ENCODE measurements around the gene SUDS3. TPM values are rescaled to one million over a fixed set of nuclear protein-coding genes. Genes with fewer than 3 reads are reported as not detected.

SUDS3 gene
- total RNA-seq, 1 experiment from 2014 or later = 42.8 TPM

GRCh38 chr12:118377884-118378470 lies 1.6 kb downstream of the SUDS3 start:
- no peaks in the 10 kb centered on the region for H3K27me3 Mint-ChIP-seq (ENCODE audit: insufficient read depth, unreplicated experiment)
- TF ChIP-seq, protein P1, sequence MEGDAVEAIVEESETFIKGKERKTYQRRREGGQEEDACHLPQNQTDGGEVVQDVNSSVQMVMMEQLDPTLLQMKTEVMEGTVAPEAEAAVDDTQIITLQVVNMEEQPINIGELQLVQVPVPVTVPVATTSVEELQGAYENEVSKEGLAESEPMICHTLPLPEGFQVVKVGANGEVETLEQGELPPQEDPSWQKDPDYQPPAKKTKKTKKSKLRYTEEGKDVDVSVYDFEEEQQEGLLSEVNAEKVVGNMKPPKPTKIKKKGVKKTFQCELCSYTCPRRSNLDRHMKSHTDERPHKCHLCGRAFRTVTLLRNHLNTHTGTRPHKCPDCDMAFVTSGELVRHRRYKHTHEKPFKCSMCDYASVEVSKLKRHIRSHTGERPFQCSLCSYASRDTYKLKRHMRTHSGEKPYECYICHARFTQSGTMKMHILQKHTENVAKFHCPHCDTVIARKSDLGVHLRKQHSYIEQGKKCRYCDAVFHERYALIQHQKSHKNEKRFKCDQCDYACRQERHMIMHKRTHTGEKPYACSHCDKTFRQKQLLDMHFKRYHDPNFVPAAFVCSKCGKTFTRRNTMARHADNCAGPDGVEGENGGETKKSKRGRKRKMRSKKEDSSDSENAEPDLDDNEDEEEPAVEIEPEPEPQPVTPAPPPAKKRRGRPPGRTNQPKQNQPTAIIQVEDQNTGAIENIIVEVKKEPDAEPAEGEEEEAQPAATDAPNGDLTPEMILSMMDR (IDR thresholded peaks at IDR 0.05; ENCODE audit: insufficient read depth in 1 of 2, low read depth in 1 of 2, low read length in 1 of 2, severe bottlenecking in 1 of 2, unreplicated experiment in 1 of 2) = peak; percentile 85 to 92
- Histone ChIP-seq H3K9me3 (no peaks in the 10 kb centered on the region), H3K36me3 (ENCODE audit: control insufficient read depth, insufficient read depth, low read length) (no peaks in the 10 kb centered on the region; the same call in 1 of the 2 replicates), H3K4me3 (ENCODE audit: low read depth, low read length) (peak overlapping the region; percentile 94), H3K27me3 (replicated peaks; ENCODE audit: control insufficient read depth, insufficient read depth, low read length) (no peaks in the 10 kb centered on the region), H3K4me1 (peaks cover 7% of the 10 kb centered on the region; the same call in 1 of the 2 replicates)
- peak overlapping the region; percentile 70 for H3K4me3 Mint-ChIP-seq (ENCODE audit: unreplicated experiment)
- H3K36me3 Mint-ChIP-seq (ENCODE audit: insufficient read depth, unreplicated experiment) = peaks cover 35% of the 10 kb centered on the region
- H3K4me1 Mint-ChIP-seq (ENCODE audit: low read depth, unreplicated experiment) = peaks cover 7% of the 10 kb centered on the region
- H3K27ac Mint-ChIP-seq (ENCODE audit: unreplicated experiment) = no peak overlapping the region
- no TSS peak for BruUV-seq (replicated peaks)
- CTCF ChIA-PET = interaction anchor here (0.5 to 0.8 kb wide), 9 partner anchors 9 to 1144 kb away, joined by 3 to 6 read pairs (median 4); no protein-coding TSS in a partner anchor
- intact Hi-C loops (cut with micrococcal nuclease; ENCODE audit: unreplicated experiment) = no loop called here
- POLR2A ChIA-PET = no interaction called here
- DNase-seq = peak; percentile 49 to 75
- H3K9me3 Mint-ChIP-seq (ENCODE audit: unreplicated experiment) = no peaks in the 10 kb centered on the region

DNA sequence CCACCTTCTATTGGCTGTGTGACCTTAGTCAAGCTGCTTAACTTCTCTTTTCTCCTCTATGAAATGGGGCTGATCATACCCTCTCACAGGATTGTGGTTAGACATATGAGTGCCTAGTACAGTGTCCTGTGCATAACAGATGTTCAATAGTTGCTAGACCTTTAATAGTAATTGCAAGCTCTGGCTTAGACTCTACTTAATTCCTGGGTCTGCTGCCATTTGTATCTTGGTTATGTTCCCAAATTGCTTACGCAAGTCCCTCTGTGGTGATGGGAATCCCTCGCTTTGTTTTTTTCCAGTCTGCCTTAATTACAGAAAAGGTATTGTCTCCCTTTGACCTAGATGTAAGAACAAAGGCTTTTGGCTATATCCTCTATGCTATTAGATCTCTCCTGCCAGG lies 15.1 kb downstream of the SUDS3 start:
- Mint-ChIP-seq H3K4me1 (ENCODE audit: low read depth, unreplicated experiment) (no peaks in the 10 kb centered on the region), H3K27ac (ENCODE audit: unreplicated experiment) (no peak overlapping the region), H3K36me3 (ENCODE audit: insufficient read depth, unreplicated experiment) (peaks cover 61% of the 10 kb centered on the region), H3K4me3 (ENCODE audit: unreplicated experiment) (no peak overlapping the region), H3K9me3 (ENCODE audit: unreplicated experiment) (no peaks in the 10 kb centered on the region), H3K27me3 (ENCODE audit: insufficient read depth, unreplicated experiment) (no peaks in the 10 kb centered on the region)
- no peaks in the 10 kb centered on the region for H3K9me3 ChIP-seq
- H3K27me3 ChIP-seq (replicated peaks; ENCODE audit: control insufficient read depth, insufficient read depth, low read length) = no peaks in the 10 kb centered on the region
- DNase-seq = no peak
- H3K36me3 ChIP-seq (ENCODE audit: control insufficient read depth, insufficient read depth, low read length) = peaks cover 3% of the 10 kb centered on the region
- no peaks in the 10 kb centered on the region for H3K4me1 ChIP-seq
- TF ChIP-seq, protein P1 (IDR thresholded peaks at IDR 0.05; ENCODE audit: insufficient read depth in 1 of 2, low read depth in 1 of 2, low read length in 1 of 2, severe bottlenecking in 1 of 2, unreplicated experiment in 1 of 2) = no peak
- ChIA-PET POLR2A (no interaction called here), CTCF (no interaction called here)
- no peak overlapping the region for H3K4me3 ChIP-seq (ENCODE audit: low read depth, low read length)
- intact Hi-C loops (cut with micrococcal nuclease; ENCODE audit: unreplicated experiment) = no loop called here
- no TSS peak for BruUV-seq (replicated peaks)

GRCh38 chr12:118391836-118392235 lies 15.5 kb downstream of the SUDS3 start:
- no TSS peak for BruUV-seq (replicated peaks)
- ChIA-PET POLR2A (no interaction called here), CTCF (no interaction called here)
- H3K27me3 Mint-ChIP-seq (ENCODE audit: insufficient read depth, unreplicated experiment) = no peaks in the 10 kb centered on the region
- Histone ChIP-seq H3K27me3 (replicated peaks; ENCODE audit: control insufficient read depth, insufficient read depth, low read length) (no peaks in the 10 kb centered on the region), H3K9me3 (no peaks in the 10 kb centered on the region), H3K36me3 (ENCODE audit: control insufficient read depth, insufficient read depth, low read length) (peaks cover 3% of the 10 kb centered on the region), H3K4me3 (ENCODE audit: low read depth, low read length) (no peak overlapping the region), H3K4me1 (no peaks in the 10 kb centered on the region)
- TF ChIP-seq, protein P1 (IDR thresholded peaks at IDR 0.05; ENCODE audit: insufficient read depth in 1 of 2, low read depth in 1 of 2, low read length in 1 of 2, severe bottlenecking in 1 of 2, unreplicated experiment in 1 of 2) = no peak
- DNase-seq = no peak
- no peaks in the 10 kb centered on the region for H3K4me1 Mint-ChIP-seq (ENCODE audit: low read depth, unreplicated experiment)
- no peak overlapping the region for H3K4me3 Mint-ChIP-seq (ENCODE audit: unreplicated experiment)
- intact Hi-C loops (cut with micrococcal nuclease; ENCODE audit: unreplicated experiment) = no loop called here
- H3K36me3 Mint-ChIP-seq (ENCODE audit: insufficient read depth, unreplicated experiment) = peaks cover 57% of the 10 kb centered on the region
- no peak overlapping the region for H3K27ac Mint-ChIP-seq (ENCODE audit: unreplicated experiment)
- no peaks in the 10 kb centered on the region for H3K9me3 Mint-ChIP-seq (ENCODE audit: unreplicated experiment)
